Activated CD4-positive, alpha-beta T cell treated with anti-CD3 and anti-CD28 coated beads for 4 hours (primary cell): ENCODE measurements around the gene AQP7.
"Not testable (repeated sequence)": the region's sequence is repeated elsewhere in the genome, so short reads cannot be mapped to it uniquely, and the experiment has no call there.

ENCODE experiments used
- DNase-seq, 2 donors: peaks; one replicate each; pipeline ENCODE4 v3.0.0-alpha.2; 2020

The AQP7 gene

DNA sequence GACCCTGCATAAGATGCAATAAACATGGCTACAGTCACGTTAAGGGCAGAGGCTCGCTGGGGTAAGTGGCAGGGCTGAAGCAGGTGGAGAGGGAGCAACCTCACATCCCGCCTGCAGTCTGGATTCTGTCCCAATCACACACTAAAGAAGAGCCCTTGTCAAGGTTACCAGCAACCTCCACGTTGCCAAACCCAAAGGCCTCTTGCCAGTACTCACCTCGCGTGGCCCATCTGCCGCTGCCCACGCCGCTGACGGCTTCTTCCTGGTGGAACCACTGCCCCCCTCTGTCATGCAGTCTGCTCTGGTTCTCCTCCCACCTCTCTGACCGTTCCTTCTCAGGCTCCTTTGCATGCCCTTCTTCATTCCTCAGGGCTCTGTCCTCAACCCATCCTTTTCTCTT, 8.8 kb downstream of the AQP7 start:
- no peak for DNase-seq

- not testable (repeated sequence) for DNase-seq
These were observed 9.8 kb downstream of the AQP7 start for GRCh38 chr9:33392591-33393021.

DNA sequence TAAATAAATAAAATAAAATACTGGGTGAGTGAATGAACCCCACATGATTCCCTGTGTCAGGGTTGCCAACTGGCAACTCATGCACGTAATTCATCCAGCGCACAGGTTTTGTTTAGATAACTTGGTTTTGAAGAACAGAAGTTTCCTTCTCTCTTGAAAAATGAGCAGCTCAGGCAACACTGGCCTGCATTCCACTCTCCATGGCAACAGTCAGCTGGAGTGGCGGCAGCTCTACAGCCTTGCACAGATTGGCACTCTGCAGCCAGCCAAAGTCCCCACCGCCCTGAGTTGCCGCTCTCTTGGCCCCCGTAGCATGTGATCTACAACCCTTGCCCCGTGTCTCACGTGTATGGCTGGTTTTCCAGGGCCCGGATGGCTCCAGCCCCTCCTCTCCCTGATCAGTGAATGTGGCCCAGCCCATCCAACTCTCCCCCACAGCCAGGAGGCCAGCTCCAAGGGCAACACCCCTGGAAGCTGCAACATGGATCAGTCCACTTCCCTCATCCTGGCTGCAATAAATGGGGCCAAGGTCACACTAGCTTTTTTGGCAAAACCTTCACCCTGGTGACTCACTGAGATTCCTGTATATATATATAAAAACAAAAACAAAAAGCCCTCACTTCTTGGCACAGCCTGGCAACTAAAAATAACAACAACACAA, 11.1 kb downstream of the AQP7 start:
- DNase-seq = not testable (repeated sequence)

DNA sequence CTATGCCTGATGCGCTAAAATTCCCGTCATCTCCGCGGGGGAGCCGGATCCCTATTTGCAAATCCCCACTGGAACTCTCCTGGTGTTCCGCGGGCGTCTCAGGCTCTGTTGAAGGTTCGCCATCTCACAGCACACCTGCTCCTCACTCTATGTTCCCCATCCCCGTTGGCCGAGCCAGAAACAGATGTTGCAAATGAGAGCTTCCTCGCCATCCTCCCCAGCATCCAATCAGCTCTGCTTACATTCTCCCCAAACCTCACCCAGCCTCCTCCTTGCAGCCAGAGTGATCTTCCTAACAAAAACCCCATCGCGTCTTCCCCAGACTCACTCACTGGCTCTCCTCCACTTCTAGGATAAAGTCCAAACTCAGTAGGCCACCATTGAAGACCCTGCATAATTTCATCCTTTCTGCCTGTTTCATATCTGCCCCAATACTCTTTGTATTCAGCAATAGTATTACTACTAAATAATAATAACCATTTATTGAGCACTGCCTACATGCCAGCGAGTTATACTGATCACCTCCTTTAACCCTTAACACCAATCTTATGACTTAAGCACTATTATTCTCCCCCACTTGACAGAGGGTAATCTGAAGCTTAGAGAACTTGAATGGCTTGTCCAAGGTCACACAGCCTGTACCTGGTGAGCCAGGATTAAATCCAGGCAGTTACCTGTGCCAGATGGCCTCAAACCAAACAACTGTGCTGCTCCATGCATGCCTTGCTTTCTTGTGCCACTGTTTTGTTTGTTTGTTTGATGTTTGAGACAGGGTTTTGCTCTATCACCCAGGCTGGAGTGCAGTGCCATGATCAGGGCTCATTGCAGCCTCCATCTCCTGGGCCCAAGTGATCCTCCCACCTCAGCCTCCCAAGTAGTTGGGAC, 14.0 kb downstream of the AQP7 start:
- no peak for DNase-seq

DNA sequence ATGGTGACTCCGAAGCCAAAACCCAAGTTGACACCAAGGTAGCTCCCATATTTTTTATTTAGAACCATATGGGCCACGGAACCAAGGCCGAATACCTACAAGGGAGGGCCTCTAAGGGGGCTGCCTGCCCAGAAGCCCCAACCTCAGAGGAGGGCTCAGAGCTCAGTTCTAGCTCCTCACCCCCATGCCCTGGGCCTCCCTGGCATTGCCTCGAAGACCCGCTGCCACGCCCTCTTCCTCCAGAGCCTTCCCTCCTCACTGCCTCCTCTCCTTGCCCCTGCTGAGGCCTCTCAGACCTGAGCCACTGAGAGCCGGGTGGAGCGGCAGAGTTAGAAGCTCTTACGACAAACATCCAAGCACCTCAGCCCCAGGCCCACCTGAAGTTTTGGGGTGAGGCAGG, 15.4 kb downstream of the AQP7 start:
- not testable (repeated sequence) for DNase-seq

DNA sequence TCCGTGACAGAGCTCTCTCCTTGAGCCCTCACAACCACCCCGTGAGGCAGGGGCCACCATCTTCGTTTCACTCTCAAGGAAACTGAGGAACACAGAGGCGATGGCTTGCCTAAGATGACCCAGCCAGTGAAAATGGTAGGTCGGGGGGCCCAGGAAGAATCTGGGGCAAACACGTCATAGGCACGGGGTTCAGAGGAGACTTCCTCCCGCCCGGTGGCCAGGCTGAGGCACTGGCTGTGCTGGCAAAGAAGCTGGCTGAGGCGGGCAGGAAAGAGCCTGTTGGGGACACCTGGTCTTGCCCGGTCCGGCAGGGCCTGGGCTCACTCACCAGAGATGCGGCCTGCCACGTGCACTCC, 15.7 kb downstream of the AQP7 start:
- not testable (repeated sequence) for DNase-seq

- not testable (repeated sequence) for DNase-seq
These were observed 16.3 kb downstream of the AQP7 start for GRCh38 chr9:33385979-33386640.

DNA sequence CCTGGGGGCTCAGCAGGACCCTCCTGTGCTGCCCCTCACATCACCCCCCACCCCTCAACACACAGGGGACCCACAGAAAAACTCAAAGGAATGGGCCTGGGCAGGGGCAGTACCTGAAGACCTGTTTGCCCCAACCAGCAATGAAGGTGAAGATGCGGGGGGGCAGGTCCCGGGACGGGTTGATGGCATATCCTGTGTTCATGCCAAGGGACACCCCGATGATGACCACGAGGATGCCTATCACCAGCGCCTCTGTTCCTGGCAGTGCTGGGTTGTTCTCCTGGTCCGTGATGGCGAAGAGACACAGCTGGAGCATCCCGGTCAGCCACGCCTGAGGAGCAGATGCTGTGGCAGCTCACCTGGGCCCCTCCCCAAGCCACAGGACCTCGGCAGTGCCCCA, 16.8 kb downstream of the AQP7 start:
- not testable (repeated sequence) for DNase-seq

GRCh38 chr9:33383396-33383795, 19.0 kb downstream of the AQP7 start:
- DNase-seq = not testable (repeated sequence)

DNA sequence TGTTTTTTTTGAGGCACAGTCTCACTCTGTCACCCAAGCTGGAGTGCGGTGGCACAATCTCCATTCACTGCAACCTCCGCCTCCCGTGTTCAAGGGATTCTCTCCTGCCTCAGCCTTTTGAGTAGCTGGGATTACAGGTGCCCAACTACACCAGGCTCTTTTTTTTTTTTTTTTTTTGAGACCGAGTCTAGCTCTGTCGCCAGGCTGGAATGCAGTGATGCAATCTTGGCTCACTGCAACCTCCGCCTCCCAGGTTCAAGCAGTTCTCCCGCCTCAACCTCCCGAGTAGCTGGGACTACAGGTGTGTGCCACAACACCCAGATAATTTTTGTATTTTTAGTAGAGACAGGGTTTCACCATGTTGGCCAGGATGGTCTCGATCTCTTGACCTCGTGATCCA, 20.0 kb downstream of the AQP7 start:
- DNase-seq = not testable (repeated sequence)

GRCh38 chr9:33381231-33381791, 21.1 kb downstream of the AQP7 start:
- no peak for DNase-seq

DNA sequence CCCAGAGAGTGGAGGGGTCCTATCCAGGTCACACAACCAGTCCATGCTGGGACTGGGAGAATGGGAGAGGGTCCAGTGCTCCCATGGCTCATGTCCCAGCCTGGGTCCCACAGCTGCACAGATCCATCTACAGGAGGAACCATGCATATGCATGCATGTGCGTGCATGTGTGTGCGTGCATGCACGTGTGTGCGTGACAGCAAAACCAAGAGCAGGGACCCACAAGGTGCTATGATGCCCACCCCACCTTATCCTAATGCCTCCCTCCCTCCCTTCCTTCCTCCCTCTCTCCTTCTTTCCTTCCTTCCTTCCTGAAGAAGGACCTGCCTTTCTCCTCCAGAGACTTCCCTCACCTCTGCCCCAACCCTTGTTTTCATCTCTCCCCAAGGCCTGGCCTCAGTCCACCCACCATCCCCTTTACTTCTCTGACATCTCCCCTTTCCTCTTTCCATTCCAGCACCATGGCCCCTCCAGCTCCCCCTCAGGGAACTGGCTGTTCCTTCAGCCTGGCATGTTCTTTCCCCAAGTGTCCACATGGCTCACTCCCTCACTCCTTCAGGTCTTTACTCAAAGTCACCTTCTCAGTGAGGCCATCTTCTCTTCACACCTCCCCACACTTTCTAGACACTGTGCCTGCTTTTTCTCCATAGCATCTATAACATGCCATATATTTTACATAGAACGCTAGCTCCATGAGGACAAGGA, 21.8 kb downstream of the AQP7 start:
- DNase-seq = no peak

- DNase-seq = no peak
These were observed 22.5 kb downstream of the AQP7 start for GRCh38 chr9:33379666-33380389.

DNA sequence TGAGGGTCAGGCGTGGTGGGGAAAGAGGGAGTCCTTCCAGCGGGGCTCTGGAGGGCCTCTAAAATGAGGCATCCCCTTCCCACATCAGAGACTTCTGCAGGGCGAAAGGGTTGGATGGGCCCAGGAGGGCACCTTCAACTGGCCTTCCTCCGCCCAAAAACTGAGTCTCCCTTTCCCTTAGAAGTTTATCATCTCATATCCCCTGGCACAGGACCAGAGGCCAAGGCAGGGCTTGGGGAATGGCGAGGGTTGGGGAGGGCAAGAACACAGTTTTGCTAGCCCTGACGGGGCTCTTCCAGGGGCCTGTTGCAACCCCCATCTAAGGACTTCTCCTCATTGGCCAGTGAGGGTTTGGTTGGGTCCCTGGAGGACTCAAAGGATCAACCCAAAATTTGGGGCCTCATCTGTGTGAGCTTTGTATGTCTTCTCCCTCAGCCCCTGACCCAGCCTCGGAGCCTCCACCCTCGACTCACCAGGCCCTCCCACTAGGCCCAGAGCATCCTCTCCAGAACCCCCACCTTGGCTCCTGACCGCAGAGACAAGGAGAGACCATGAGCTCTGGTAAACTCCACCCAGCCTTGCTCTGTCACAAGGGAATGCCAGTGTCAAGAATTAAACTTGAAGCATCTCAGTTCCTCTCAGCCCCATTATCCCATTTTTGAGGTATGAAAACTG, 24.1 kb downstream of the AQP7 start:
- no peak for DNase-seq

- no peak for DNase-seq
These were observed 25.2 kb downstream of the AQP7 start for GRCh38 chr9:33377089-33377715.

- no peak for DNase-seq
These were observed 26.5 kb downstream of the AQP7 start for GRCh38 chr9:33375841-33376321.

DNA sequence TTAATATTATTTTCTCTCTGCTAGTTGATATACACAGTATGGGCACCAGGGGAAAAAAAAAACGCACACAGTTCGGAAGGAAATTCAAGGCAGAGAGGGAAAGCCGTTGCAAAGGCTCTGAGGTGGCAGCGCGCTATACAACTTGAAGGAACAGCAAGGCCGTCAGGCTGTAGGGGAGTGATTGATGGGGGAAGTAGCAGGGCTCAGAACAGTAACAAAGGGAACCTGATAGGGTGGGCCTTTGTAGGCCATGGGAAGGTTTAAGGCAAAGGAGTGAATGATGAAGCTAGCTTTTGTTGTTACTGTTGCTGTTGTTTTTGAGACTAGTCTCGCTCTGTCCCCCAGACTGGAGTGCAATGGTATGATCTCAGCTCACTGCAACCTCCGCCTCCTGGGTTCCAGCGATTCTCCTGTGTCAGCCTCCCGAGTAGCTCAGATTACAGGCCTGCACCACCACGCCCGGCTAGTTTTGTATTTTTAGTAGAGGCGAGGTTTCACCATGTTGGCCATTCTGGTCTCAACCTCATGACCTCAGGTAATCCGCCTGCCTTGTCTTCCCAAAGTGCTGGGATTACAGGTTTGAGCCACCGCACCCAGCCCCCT, 27.0 kb downstream of the AQP7 start:
- DNase-seq = no peak

DNA sequence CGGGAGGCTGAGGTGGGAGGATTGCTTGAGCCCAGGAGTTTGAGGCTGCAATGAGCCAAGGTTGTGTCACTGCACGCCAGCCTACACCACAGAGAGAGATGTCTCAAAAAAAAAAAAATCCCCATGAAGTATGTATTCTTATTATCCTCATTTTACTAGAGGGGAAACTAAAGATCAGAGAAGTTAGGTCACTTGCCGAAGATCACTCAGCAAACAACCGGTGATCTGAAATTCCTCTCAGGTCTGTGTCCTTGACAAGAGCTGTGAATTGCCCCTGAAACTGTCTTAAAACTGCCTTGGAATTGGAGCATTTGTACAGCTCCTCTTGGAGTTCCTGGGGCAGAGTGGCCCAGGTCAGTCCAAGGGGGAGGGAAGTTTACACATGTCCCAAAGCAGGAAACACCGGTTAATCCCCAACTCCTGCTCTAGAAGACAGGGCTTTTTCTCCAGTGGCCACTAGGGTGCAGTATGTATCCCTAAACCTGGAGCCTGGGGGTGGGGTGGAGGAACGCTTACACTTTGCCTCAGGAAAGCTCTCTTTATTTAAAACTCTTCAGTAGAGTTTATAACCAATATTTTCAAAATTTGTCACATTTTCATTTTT, 27.6 kb downstream of the AQP7 start:
- DNase-seq = peak; percentile 58 to 68

GRCh38 chr9:33374190-33374589, 28.2 kb downstream of the AQP7 start:
- DNase-seq = no peak

DNA sequence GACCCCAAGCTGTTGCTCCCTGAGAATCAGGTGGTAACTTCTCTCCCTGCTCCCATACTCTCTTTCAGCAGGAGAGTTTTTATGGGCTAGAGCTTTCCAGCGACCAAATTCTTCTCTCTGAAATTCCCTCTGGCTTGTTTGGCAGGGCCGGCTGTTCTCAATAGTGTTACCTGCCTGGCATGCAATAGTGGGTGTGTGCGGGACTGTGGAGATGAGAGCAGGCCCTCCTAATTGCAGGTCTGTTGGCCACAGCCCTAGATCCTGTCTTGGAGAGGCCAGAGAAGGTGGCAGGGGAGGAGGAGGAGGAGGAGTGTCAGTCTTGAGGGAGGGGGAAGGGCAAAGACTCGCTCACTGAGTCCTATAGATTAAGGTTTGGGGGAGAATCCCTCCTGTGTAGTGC, 29.5 kb downstream of the AQP7 start:
- DNase-seq = no peak
